COLO668 (cell line): ENCODE results near the gene SLC35B2.
A peak's percentile ranks its signal among the peaks of the same experiment; 100 is the strongest.

Experiments
- DNase-seq: peaks from one replicate; lab custom pipeline; 2025; ENCODE audit not compliant: unreplicated experiment; lab: John Stamatoyannopoulos, UW

SLC35B2 gene

GRCh38 chr6:44286285-44286565, 28.9 kb upstream of the SLC35B2 start:
- DNase-seq, result no peak

- DNase-seq, result no peak
These were observed 28.4 kb upstream of the SLC35B2 start for GRCh38 chr6:44285552-44286284.

- DNase-seq, result no peak
These were observed 27.5 kb upstream of the SLC35B2 start for GRCh38 chr6:44284867-44285266.

- no peak for DNase-seq
These were observed 26.8 kb upstream of the SLC35B2 start for GRCh38 chr6:44284121-44284520.

- DNase-seq, result no peak
These were observed 21.7 kb upstream of the SLC35B2 start for GRCh38 chr6:44278774-44279697.

GRCh38 chr6:44278315-44278714, 21.0 kb upstream of the SLC35B2 start:
- no peak for DNase-seq

GRCh38 chr6:44277763-44278162, 20.4 kb upstream of the SLC35B2 start:
- DNase-seq, result no peak

- no peak for DNase-seq
These were observed 19.6 kb upstream of the SLC35B2 start for GRCh38 chr6:44276667-44277640.

GRCh38 chr6:44275749-44276648, 18.7 kb upstream of the SLC35B2 start:
- DNase-seq, result peak; percentile 69

GRCh38 chr6:44275271-44275748, 18.0 kb upstream of the SLC35B2 start:
- DNase-seq, result no peak

- no peak for DNase-seq
These were observed 16.3 kb upstream of the SLC35B2 start for GRCh38 chr6:44273617-44274016.

- no peak for DNase-seq
These were observed 15.8 kb upstream of the SLC35B2 start for GRCh38 chr6:44272999-44273566.

GRCh38 chr6:44272529-44272928, 15.2 kb upstream of the SLC35B2 start:
- no peak for DNase-seq

- no peak for DNase-seq
These were observed 14.6 kb upstream of the SLC35B2 start for GRCh38 chr6:44271914-44272313.

GRCh38 chr6:44271406-44271723, 14.0 kb upstream of the SLC35B2 start:
- no peak for DNase-seq

GRCh38 chr6:44270526-44271405, 13.4 kb upstream of the SLC35B2 start:
- no peak for DNase-seq

- DNase-seq, result no peak
These were observed 12.7 kb upstream of the SLC35B2 start, which contains the start of gene TMEM151B for GRCh38 chr6:44269921-44270525. TMEM151B (plus strand) TSS chr6:44270450; CDS start chr6:44270743, 293 bp downstream.

GRCh38 chr6:44269178-44269920, 12.0 kb upstream of the SLC35B2 start:
- DNase-seq, result no peak
